T-helper 9 cell (primary cell): Measurements from ENCODE around the gene LENG1.

ENCODE experiments used
- DNase-seq: peaks from one replicate; pipeline ENCODE4 v3.0.0-alpha.2; 2020

LENG1 gene

GRCh38 chr19:54137699-54138488 is 21.6 kb downstream of the LENG1 start, which contains the start of gene CNOT3:
CNOT3 (plus strand) TSS chr19:54137762; CDS start chr19:54142979, 5,217 bp downstream.
- no peak for DNase-seq

DNA sequence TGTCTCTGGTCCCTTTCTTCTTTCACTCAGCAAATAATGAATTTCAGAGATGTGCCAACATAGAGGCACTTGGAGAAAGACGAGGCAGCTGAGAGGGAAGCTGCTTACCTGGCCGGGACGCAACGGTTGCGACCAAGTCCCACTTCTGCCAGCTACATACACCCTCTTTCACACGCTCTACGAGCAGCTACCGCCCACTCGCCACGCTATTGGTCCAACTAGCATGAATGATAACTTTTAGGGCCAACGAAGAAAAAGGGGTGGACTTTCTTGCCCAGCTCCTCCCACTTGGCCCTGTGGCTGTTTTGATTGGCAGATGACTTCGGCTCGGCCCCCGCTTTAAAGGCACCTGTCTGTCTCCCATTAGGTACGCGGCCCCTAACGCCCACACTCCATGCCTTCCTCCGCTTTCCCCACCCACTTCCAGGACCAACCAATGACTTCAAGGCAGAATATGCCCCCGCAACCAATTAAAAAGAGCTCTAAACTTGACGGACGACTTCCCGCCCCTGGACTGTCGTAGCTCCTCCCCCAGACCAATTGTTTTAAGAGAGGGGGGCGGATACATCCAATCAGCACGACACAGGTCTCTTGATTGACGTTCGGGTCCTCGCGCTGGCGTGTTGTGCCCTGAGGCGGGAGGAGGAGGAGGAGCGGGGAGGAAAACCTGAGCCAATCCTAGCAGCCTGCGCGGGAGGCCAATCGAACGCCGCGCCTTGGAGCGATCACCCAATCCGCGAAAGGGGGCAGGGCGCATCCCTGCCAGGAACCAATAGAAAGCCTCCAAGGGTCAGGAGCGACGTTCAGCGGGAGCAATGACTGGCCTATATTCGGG is 22.4 kb downstream of the LENG1 start:
- DNase-seq, result peak; percentile 96

GRCh38 chr19:54136086-54136863 is 23.2 kb downstream of the LENG1 start:
- no peak for DNase-seq

GRCh38 chr19:54133957-54134590 is 25.4 kb downstream of the LENG1 start:
- DNase-seq, result no peak

DNA sequence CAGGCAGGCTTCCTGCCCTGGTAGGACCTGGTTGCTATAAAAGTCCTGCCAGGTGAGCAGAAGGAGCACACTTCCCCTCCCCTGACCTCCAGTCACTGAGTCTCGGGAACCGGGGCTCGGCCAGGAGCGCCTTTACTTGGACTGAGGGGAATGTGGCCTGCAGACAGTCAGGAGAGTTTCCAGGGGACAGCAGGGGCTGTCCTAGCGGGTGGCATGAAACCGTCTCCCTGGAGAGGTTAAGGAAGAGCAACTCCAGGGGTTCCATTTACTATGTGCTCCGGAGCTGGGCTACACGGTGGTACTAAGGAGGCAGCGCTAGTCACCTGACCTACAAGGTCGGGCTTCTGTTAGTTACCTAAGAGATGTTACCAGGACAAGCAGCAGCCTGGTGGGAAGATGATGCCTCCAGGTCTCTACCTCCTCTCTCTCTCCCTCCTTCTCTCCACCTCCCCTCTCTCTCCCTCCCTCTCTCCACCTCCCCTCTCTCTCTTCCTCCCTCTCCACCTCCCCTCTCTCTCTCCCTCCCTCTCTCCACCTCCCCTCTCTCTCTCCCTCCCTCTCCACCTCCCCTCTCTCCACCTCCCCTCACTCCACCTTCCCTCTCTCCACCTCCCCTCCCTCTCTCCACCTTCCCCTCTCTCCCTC is 26.1 kb downstream of the LENG1 start:
- DNase-seq, result no peak

- no peak for DNase-seq
Observed at GRCh38 chr19:54129617-54129996, 29.9 kb downstream of the LENG1 start.

DNA sequence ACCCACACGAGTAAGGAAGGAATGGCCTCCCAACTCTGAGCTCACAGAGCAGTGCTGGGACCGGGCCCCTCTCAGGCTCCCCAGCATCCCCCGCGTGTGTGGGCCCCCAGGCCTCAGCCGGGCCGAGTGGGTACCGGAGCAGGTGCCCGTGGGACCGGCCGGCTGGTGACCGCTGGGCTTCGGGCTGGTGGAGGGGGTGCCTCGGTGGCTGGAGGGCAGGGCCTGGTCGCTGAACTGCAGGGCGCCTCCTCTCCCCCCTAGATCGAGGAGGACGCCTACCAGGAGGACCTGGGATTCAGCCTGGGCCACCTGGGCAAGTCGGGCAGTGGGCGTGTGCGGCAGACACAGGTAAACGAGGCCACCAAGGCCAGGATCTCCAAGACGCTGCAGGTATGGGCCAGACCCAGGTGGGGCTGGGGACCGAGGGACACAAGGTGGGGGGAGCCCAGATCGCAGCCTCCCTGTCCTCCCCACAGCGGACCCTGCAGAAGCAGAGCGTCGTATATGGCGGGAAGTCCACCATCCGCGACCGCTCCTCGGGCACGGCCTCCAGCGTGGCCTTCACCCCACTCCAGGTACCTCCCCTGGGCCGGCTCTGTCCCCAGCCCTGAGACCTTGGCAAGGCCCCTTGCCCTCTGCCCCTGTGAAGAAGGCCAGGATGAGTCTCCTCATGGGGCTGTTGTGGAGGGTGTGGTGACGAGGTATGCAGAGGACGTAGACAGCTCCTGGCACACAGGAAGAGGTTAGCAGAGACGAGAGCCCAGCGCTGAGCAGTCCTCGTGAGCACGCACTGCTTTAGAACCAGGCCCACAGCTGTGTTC is 30.5 kb downstream of the LENG1 start:
- DNase-seq, result no peak

GRCh38 chr19:54128441-54128725 is 31.1 kb downstream of the LENG1 start:
- DNase-seq, result no peak

GRCh38 chr19:54127688-54128440 is 31.7 kb downstream of the LENG1 start:
- no peak for DNase-seq

- no peak for DNase-seq
Observed at GRCh38 chr19:54125713-54126112, 33.8 kb downstream of the LENG1 start.

- no peak for DNase-seq
Observed at GRCh38 chr19:54124393-54124792, 35.1 kb downstream of the LENG1 start.

GRCh38 chr19:54123682-54124081 is 35.8 kb downstream of the LENG1 start:
- no peak for DNase-seq

- DNase-seq, result no peak
Observed at GRCh38 chr19:54121259-54121658, 38.3 kb downstream of the LENG1 start.

- peak; percentile 97 for DNase-seq
Observed at GRCh38 chr19:54115109-54116063, 44.1 kb downstream of the LENG1 start, which contains the start of the genes PRPF31 and TFPT. PRPF31 (plus strand) TSS chr19:54115754; CDS start chr19:54118279, 2,525 bp downstream. TFPT (minus strand) TSS chr19:54115657; CDS start chr19:54115269, 388 bp downstream.

- peak; percentile 40 for DNase-seq
Observed at GRCh38 chr19:54114340-54115108, 45.0 kb downstream of the LENG1 start.

DNA sequence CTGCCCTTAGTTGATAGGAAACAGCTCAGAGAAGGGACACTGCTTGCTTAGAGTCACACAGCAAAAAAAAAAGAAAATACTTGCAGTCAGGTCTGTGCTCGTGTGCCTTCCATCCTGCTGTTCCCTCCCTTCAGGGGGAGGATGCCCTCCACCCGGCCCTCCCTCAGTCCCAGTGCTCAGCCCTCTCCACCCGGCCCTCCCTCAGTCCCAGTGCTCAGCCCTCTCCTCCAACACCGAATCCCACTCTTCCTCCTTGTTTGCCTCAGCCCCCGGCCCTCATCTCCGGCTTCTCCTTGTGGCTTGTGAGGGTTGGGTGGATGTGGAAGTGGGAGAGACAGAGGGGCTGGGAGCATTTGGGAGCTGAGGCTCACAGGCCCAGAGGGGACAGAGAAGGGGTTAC is 49.9 kb downstream of the LENG1 start:
- DNase-seq, result no peak

DNA sequence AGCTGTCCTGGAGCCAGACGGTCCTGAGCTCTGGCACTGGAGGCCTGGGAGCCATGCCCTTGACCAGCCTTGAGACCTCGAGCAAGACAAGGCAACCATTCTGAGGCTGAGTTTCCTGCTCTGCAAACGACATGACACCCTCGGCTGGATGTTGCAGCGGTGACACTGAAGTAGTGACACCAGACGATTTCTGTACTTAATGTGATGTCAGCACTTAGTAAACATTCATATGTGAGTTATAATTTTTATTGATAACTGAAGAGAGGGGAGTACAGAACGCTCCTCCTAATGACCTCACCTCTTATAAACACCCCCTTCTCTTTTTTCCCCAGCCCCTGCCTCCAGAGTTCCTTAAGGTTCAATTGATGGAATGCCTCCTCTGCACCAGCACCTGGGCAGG is 51.0 kb downstream of the LENG1 start:
- no peak for DNase-seq

GRCh38 chr19:54107876-54108490 is 51.5 kb downstream of the LENG1 start:
- no peak for DNase-seq
